H9 (cell line): ENCODE data around the gene FAM174A. TPM values are rescaled to one million over a fixed set of nuclear protein-coding genes. Genes with fewer than 3 reads are reported as not detected.

Experiments
- DNase-seq: peaks from one replicate; pipeline ENCODE4 v3.0.0-alpha.2; 2017
- H2AFZ ChIP-seq: one replicate; pipeline ENCODE4 v1.6.1; 2013; ENCODE audit warnings: mild to moderate bottlenecking, low read length, control low read depth, moderate library complexity
- H2AK5ac ChIP-seq: 2 replicates; pipeline ENCODE4 v1.6.1; 2013; ENCODE audit warnings: low read length, control low read depth, mixed read lengths; ENCODE audit not compliant: insufficient read length
- H2BK120ac ChIP-seq: one replicate; pipeline ENCODE4 v1.6.1; 2013; ENCODE audit warnings: low read depth, mild to moderate bottlenecking, low read length, control low read depth, inconsistent platforms; ENCODE audit not compliant: poor library complexity, severe bottlenecking
- H2BK12ac ChIP-seq: 2 replicates; pipeline ENCODE4 v1.6.1; 2013; ENCODE audit warnings: low read length, control low read depth, mixed read lengths, low read depth; ENCODE audit not compliant: insufficient read length
- H2BK15ac ChIP-seq: 2 replicates; pipeline ENCODE4 v1.6.1; 2013; ENCODE audit warnings: low read depth, low read length, control low read depth
- H2BK20ac ChIP-seq: one replicate; pipeline ENCODE4 v1.6.1; 2013; ENCODE audit warnings: low read depth, mild to moderate bottlenecking, low read length, control low read depth, inconsistent platforms; ENCODE audit not compliant: poor library complexity, severe bottlenecking
- H2BK5ac ChIP-seq: 2 replicates; pipeline ENCODE4 v1.6.1; 2013; ENCODE audit warnings: low read length, control low read depth, mixed read lengths; ENCODE audit not compliant: insufficient read length
- H3K14ac ChIP-seq: 2 replicates; pipeline ENCODE4 v1.6.1; 2013; ENCODE audit warnings: low read length, control low read depth; ENCODE audit not compliant: insufficient read depth
- H3K18ac ChIP-seq: 2 replicates; pipeline ENCODE4 v1.6.1; 2013; ENCODE audit warnings: low read depth, mild to moderate bottlenecking, mixed read lengths, low read length, control low read depth; ENCODE audit not compliant: insufficient read length
- H3K23ac ChIP-seq: 2 replicates; pipeline ENCODE4 v1.6.1; 2013; ENCODE audit warnings: low read length, control low read depth, mixed read lengths, low read depth; ENCODE audit not compliant: insufficient read length
- H3K23me2 ChIP-seq: 2 replicates; pipeline ENCODE4 v1.6.1; 2013; ENCODE audit warnings: low read depth, mild to moderate bottlenecking, mixed read lengths, low read length, control low read depth; ENCODE audit not compliant: insufficient read length, poor library complexity, severe bottlenecking
- H3K27ac ChIP-seq: 2 replicates; pipeline ENCODE4 v1.5.1; 2013; ENCODE audit warnings: low read length, control low read depth, mixed read lengths, low read depth; ENCODE audit not compliant: insufficient read length
- H3K27me3 ChIP-seq: 2 replicates; pipeline ENCODE4 v1.6.1; 2013; ENCODE audit warnings: low read length, control low read depth, inconsistent platforms; ENCODE audit not compliant: insufficient read depth
- H3K4ac ChIP-seq: 2 replicates; pipeline ENCODE4 v1.6.1; 2013; ENCODE audit warnings: low read depth, mild to moderate bottlenecking, control low read depth, inconsistent platforms, low read length, moderate library complexity
- H3K4me1 ChIP-seq: 2 replicates; pipeline ENCODE4 v1.6.1; 2013; ENCODE audit warnings: low read length, control low read depth, inconsistent platforms; ENCODE audit not compliant: insufficient read depth
- H3K4me2 ChIP-seq: 2 replicates; pipeline ENCODE4 v1.6.1; 2013; ENCODE audit warnings: low read length, control low read depth, mixed read lengths; ENCODE audit not compliant: insufficient read length, insufficient read depth
- H3K56ac ChIP-seq: 2 replicates; pipeline ENCODE4 v1.6.1; 2013; ENCODE audit warnings: low read depth, mild to moderate bottlenecking, mixed read lengths, low read length, control low read depth; ENCODE audit not compliant: insufficient read length
- H3K79me1 ChIP-seq: 2 replicates; pipeline ENCODE4 v1.6.1; 2013; ENCODE audit warnings: low read depth, mild to moderate bottlenecking, moderate library complexity, low read length, control low read depth, inconsistent platforms; ENCODE audit not compliant: insufficient read depth, poor library complexity, severe bottlenecking
- H3K79me2 ChIP-seq: 2 replicates; pipeline ENCODE4 v1.6.1; 2013; ENCODE audit warnings: low read length, control low read depth, inconsistent platforms; ENCODE audit not compliant: insufficient read depth
- H3K9ac ChIP-seq: 2 replicates; pipeline ENCODE4 v1.6.1; 2013; ENCODE audit warnings: low read length, control low read depth, mixed read lengths; ENCODE audit not compliant: insufficient read length; ENCODE audit errors: extremely low read depth
- H3K9me3 ChIP-seq: one replicate; pipeline ENCODE4 v1.6.1; 2013; ENCODE audit warnings: low read depth, low read length, inconsistent platforms; ENCODE audit not compliant: control insufficient read depth
- H3T11ph ChIP-seq: one replicate; pipeline ENCODE4 v1.6.1; 2013; ENCODE audit warnings: mild to moderate bottlenecking, low read length, control low read depth, inconsistent platforms
- H4K20me1 ChIP-seq: one replicate; pipeline ENCODE4 v1.6.1; 2013; ENCODE audit not compliant: control insufficient read depth, insufficient read length, insufficient read depth
- H4K5ac ChIP-seq: 2 replicates; pipeline ENCODE4 v1.6.1; 2013; ENCODE audit warnings: low read depth, mild to moderate bottlenecking, mixed read lengths, low read length, control low read depth; ENCODE audit not compliant: insufficient read length
- H4K8ac ChIP-seq: replicated peaks from 2 replicates; pipeline ENCODE4 v1.6.1; 2013; ENCODE audit warnings: low read length, control low read depth, mixed read lengths, low read depth; ENCODE audit not compliant: insufficient read length
- H4K91ac ChIP-seq: 2 replicates; pipeline ENCODE4 v1.6.1; 2013; ENCODE audit warnings: low read depth, mild to moderate bottlenecking, moderate library complexity, mixed read lengths, low read length, control low read depth; ENCODE audit not compliant: insufficient read length
- H3K27ac Mint-ChIP-seq, 3 experiments: 2 replicates in 2 of 3; 3 replicates in 1 of 3; pipeline ENCODE4 v1.8.0; 2020 to 2021; ENCODE audit warnings: mixed read lengths in 3 of 3, mild to moderate bottlenecking in 1 of 3, moderate library complexity in 1 of 3
- H3K27me3 Mint-ChIP-seq: 2 replicates; pipeline ENCODE4 v1.8.0; 2021; ENCODE audit warnings: low read depth, mild to moderate bottlenecking, moderate library complexity, mixed read lengths
- H3K36me3 Mint-ChIP-seq, 3 experiments: 2 replicates in 2 of 3; 3 replicates in 1 of 3; pipeline ENCODE4 v1.8.0; 2020 to 2021; ENCODE audit warnings: low read depth in 3 of 3, mixed read lengths in 3 of 3; ENCODE audit not compliant: insufficient read depth in 1 of 3
- H3K4me1 Mint-ChIP-seq, 2 experiments: 2 replicates each; pipeline ENCODE4 v1.8.0; 2020; ENCODE audit warnings: mixed read lengths in 2 of 2
- H3K4me3 Mint-ChIP-seq, 2 experiments: 2 replicates in 1 of 2; 3 replicates in 1 of 2; pipeline ENCODE4 v1.8.0; 2020 to 2021; ENCODE audit warnings: mild to moderate bottlenecking in 2 of 2, mixed read lengths in 2 of 2, moderate library complexity in 1 of 2
- H3K9me3 Mint-ChIP-seq, 2 experiments: 2 replicates in 1 of 2; 3 replicates in 1 of 2; pipeline ENCODE4 v1.8.0; 2020; ENCODE audit warnings: mild to moderate bottlenecking in 2 of 2, mixed read lengths in 2 of 2, moderate library complexity in 1 of 2
- WGBS: extraction: QIAGEN DNeasy Blood & Tissue Kit; methylation state at CpG from one replicate; pipeline ENCODE4 v1.1.7; 2013; ENCODE audit warnings: missing lambda C conversion rate, low lambda C conversion rate, mixed read lengths; ENCODE audit not compliant: insufficient read length; ENCODE audit errors: extremely low coverage; 5-methylcytosine and 5-hydroxymethylcytosine counted together
- total RNA-seq: library from RNA; stranded (reverse); gene quantifications from 2 replicates; pipeline ENCODE4 v1.2.1, GENCODE V29; 2021
- TF ChIP-seq, protein P1 (sequence below): fragments of 200-600 bp; sonication (generic); conservative IDR thresholded peaks from 3 replicates; pipeline ENCODE4 v1.8.0; 2021; ENCODE audit warnings: antibody characterized with exemption, mild to moderate bottlenecking

The FAM174A gene
- total RNA-seq, 1 experiment from 2014 or later, result 4.3 TPM

DNA sequence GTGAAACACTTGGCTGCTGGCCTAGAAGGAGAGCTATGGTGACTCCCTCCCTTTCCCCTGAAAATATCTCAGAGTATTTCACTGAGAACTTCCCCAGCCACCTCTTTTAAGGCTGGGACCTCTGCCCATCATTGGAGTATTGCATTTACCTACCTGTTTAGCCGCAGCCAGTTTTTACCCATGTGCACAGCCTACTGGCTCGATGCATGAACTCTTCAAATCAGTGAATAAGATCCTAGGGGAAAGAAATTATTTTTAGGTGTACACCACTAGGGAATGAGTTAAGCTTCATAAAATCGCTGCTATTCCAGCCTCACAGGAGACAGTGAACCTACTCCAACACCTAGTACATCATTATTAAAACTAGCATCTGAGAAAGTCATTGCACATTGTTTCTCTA lies 16.8 kb upstream of the FAM174A start:
- Histone ChIP-seq H3K9me3 (no peaks in the 10 kb centered on the region), H3K18ac (no peak overlapping the region), H2BK5ac (no peak overlapping the region), H4K5ac (no peak overlapping the region), H4K20me1 (no peaks in the 10 kb centered on the region), H3K4ac (no peak overlapping the region), H3K27ac (no peak overlapping the region), H3K79me2 (0 out of 2 replicates have a peak, but pooled peaks cover 2% of the 10 kb centered on the region), H3K27me3 (no peaks in the 10 kb centered on the region), H3K56ac (no peak overlapping the region), H2AK5ac (no peak overlapping the region), H2BK20ac (no peak overlapping the region), H3K23ac (no peak overlapping the region), H2AFZ (no peak overlapping the region), H3K4me1 (no peaks in the 10 kb centered on the region; the same call in 1 of the 2 replicates), H4K8ac (no peak overlapping the region), H3K79me1 (no peaks in the 10 kb centered on the region), H3K23me2 (no peaks in the 10 kb centered on the region), H3K4me2 (no peak overlapping the region), H4K91ac (no peak overlapping the region), H3K14ac (no peak overlapping the region), H3K9ac (no peak overlapping the region), H3T11ph (no peak overlapping the region), H2BK15ac (no peak overlapping the region), H2BK12ac (no peak overlapping the region), H2BK120ac (no peak overlapping the region)
- peaks cover 5% of the 10 kb centered on the region in 2 experiments; a peak in 1 of 4 replicates for H3K4me1 Mint-ChIP-seq
- DNase-seq, result peak; percentile 26
- no CpG with 5 or more reads among the region's 3 CpGs for WGBS
- H3K27me3 Mint-ChIP-seq, result no peaks in the 10 kb centered on the region; the same call in 1 of the 2 replicates
- H3K9me3 Mint-ChIP-seq, result peaks cover 2 to 3% of the 10 kb centered on the region in 2 experiments; a peak in 2 of 5 replicates
- no peak overlapping the region for H3K27ac Mint-ChIP-seq
- no peaks in the 10 kb centered on the region; a peak in 1 of 7 replicates for H3K36me3 Mint-ChIP-seq
- TF ChIP-seq, protein P1, sequence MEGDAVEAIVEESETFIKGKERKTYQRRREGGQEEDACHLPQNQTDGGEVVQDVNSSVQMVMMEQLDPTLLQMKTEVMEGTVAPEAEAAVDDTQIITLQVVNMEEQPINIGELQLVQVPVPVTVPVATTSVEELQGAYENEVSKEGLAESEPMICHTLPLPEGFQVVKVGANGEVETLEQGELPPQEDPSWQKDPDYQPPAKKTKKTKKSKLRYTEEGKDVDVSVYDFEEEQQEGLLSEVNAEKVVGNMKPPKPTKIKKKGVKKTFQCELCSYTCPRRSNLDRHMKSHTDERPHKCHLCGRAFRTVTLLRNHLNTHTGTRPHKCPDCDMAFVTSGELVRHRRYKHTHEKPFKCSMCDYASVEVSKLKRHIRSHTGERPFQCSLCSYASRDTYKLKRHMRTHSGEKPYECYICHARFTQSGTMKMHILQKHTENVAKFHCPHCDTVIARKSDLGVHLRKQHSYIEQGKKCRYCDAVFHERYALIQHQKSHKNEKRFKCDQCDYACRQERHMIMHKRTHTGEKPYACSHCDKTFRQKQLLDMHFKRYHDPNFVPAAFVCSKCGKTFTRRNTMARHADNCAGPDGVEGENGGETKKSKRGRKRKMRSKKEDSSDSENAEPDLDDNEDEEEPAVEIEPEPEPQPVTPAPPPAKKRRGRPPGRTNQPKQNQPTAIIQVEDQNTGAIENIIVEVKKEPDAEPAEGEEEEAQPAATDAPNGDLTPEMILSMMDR, result peak; percentile 42; the same call in 2 of the 3 replicates
- H3K4me3 Mint-ChIP-seq, result no peak overlapping the region
